Measurements from ENCODE around the gene FANCC.

The FANCC gene

DNA sequence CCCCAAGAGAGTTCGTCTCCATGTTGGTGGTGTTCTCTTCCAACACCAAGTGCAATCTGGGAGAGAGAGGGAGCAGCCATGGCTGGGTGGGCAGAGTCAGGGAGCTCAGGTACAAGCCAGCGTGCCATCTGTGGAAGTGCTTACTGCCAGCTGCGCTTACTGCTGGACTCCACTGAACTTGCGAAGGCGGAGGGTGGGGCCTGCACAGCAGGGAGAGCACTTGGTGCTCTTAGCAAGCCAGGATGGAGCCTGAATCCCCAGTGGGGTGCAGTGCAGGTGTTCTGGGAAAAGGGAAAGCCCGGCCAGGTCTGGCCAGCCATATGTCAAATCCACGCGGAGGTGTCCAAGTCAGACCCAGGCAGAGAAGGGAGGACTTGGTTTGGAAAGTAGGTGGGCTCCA, 142.0 kb downstream of the FANCC start:
- no peak overlapping the region for H3K27ac ChIP-seq
- no peak for DNase-seq (ENCODE audit: low spot score)
- ChIA-PET CTCF (interaction anchor here (0.5 to 1.2 kb wide), 3 partner anchors 44 to 1492 kb away, joined by 3 read pairs; no protein-coding TSS in a partner anchor), POLR2A (ENCODE audit: low non-redundant PET) (no interaction called here)
- TF ChIP-seq, protein P1, sequence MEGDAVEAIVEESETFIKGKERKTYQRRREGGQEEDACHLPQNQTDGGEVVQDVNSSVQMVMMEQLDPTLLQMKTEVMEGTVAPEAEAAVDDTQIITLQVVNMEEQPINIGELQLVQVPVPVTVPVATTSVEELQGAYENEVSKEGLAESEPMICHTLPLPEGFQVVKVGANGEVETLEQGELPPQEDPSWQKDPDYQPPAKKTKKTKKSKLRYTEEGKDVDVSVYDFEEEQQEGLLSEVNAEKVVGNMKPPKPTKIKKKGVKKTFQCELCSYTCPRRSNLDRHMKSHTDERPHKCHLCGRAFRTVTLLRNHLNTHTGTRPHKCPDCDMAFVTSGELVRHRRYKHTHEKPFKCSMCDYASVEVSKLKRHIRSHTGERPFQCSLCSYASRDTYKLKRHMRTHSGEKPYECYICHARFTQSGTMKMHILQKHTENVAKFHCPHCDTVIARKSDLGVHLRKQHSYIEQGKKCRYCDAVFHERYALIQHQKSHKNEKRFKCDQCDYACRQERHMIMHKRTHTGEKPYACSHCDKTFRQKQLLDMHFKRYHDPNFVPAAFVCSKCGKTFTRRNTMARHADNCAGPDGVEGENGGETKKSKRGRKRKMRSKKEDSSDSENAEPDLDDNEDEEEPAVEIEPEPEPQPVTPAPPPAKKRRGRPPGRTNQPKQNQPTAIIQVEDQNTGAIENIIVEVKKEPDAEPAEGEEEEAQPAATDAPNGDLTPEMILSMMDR (conservative IDR thresholded peaks at IDR 0.05; ENCODE audit: low read depth), result no peak

GRCh38 chr9:95174038-95174437, 143.5 kb downstream of the FANCC start:
- no peak overlapping the region for H3K27ac ChIP-seq
- CTCF ChIA-PET, result interaction anchor here (1.1 kb wide), 1 partner anchor 492 kb away, joined by 4 read pairs; no protein-coding TSS in a partner anchor
- POLR2A ChIA-PET (ENCODE audit: low non-redundant PET), result no interaction called here
- DNase-seq (ENCODE audit: low spot score), result no peak
- TF ChIP-seq, protein P1 (conservative IDR thresholded peaks at IDR 0.05; ENCODE audit: low read depth), result no peak

DNA sequence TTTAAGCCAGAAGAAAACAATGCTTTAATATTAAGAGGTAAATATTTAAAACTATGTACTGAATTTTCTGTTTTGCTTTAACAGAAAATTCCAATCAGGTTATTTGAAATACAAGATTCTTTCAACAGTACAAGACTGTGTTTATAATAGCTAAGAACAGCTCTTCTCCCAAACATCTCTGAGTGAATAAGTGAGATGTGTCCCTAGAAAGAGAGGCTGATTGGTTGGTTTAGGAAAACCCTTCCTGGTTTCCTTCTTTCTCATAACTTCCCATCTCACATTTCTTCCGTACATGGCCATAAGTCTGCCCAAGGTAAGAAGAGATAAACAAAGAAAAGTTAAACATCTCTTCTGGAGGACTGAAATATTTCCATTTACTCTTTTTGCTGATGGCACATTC, 145.9 kb downstream of the FANCC start:
- H3K27ac ChIP-seq, result no peak overlapping the region
- ChIA-PET POLR2A (ENCODE audit: low non-redundant PET) (no interaction called here), CTCF (interaction anchor here (0.6 kb wide), 1 partner anchor 534 kb away, joined by 3 read pairs; no protein-coding TSS in a partner anchor)
- TF ChIP-seq, protein P1 (conservative IDR thresholded peaks at IDR 0.05; ENCODE audit: low read depth), result no peak
- no peak for DNase-seq (ENCODE audit: low spot score)

GRCh38 chr9:95171001-95171400, 146.5 kb downstream of the FANCC start:
- ChIA-PET POLR2A (ENCODE audit: low non-redundant PET) (no interaction called here), CTCF (interaction anchor here (0.6 kb wide), 1 partner anchor 533 kb away, joined by 3 read pairs; no protein-coding TSS in a partner anchor)
- no peak overlapping the region for H3K27ac ChIP-seq
- peak; percentile 76 for DNase-seq (ENCODE audit: low spot score)
- TF ChIP-seq, protein P1 (conservative IDR thresholded peaks at IDR 0.05; ENCODE audit: low read depth), result no peak

- H3K27ac ChIP-seq, result no peak overlapping the region
- peak; percentile 75 for DNase-seq (ENCODE audit: low spot score)
- POLR2A ChIA-PET (ENCODE audit: low non-redundant PET), result no interaction called here
- CTCF ChIA-PET, result interaction anchor here (0.5 to 1.4 kb wide), 16 partner anchors 11 to 1050 kb away, joined by 3 to 11 read pairs (median 3); no protein-coding TSS in a partner anchor
- TF ChIP-seq, protein P1 (conservative IDR thresholded peaks at IDR 0.05; ENCODE audit: low read depth), result peak; percentile 96
Observed at GRCh38 chr9:95167998-95168397, 149.5 kb downstream of the FANCC start.

DNA sequence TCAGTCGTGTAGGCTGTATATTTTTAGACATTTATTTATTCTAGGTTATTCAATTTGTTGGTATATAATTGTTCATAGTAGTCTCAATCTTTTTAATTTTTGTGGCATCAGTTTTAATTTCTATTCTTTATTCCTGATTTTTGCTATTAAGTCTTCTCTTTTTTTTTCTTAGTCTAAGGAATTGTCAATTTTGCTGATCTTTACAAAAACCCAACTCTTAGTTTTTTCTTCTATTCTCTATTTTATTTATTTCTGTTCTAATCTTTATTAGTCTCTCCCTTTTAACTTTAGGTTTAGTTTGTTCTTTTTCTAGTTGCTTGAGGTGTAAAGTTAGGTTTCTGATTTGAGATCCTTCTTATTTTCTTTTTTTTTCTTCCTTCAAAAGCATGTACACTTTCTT, 152.5 kb downstream of the FANCC start:
- POLR2A ChIA-PET (ENCODE audit: low non-redundant PET), result no interaction called here
- H3K27ac ChIP-seq, result no peak overlapping the region
- no peak for DNase-seq (ENCODE audit: low spot score)
- TF ChIP-seq, protein P1 (conservative IDR thresholded peaks at IDR 0.05; ENCODE audit: low read depth), result no peak
- CTCF ChIA-PET, result no interaction called here

Data from RWPE1 (cell line).